ENCODE results near the gene TNIK. TPM values are rescaled to one million over a fixed set of nuclear protein-coding genes. Genes with fewer than 3 reads are reported as not detected.

The TNIK gene
- total RNA-seq, 1 donor from 2014 or later, result 9.3 TPM

DNA sequence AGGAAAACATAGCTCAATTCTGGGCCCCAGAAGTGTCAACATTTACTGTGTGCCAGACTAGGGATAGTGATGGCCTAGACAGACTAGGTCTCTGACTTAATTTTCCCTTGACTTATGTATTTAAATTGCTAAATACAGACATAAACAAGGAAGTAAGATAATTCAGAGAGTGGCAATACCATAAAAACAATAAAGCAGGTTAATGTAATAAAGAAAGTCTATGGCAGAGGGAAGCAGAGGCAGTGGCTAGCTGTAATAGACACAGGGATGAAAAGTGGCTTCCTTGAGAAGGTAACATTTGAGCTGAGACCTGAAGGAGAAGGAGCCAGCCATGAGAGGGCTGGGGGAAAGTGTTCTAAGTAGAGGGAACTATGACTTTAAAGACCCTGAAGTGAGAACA lies 95.7 kb downstream of the TNIK start:
- no peak for DNase-seq (ENCODE audit: low spot score in 2 of 2, unreplicated experiment in 2 of 2)
- TF ChIP-seq, protein P1, sequence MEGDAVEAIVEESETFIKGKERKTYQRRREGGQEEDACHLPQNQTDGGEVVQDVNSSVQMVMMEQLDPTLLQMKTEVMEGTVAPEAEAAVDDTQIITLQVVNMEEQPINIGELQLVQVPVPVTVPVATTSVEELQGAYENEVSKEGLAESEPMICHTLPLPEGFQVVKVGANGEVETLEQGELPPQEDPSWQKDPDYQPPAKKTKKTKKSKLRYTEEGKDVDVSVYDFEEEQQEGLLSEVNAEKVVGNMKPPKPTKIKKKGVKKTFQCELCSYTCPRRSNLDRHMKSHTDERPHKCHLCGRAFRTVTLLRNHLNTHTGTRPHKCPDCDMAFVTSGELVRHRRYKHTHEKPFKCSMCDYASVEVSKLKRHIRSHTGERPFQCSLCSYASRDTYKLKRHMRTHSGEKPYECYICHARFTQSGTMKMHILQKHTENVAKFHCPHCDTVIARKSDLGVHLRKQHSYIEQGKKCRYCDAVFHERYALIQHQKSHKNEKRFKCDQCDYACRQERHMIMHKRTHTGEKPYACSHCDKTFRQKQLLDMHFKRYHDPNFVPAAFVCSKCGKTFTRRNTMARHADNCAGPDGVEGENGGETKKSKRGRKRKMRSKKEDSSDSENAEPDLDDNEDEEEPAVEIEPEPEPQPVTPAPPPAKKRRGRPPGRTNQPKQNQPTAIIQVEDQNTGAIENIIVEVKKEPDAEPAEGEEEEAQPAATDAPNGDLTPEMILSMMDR (IDR thresholded peaks at IDR 0.05; ENCODE audit: unreplicated experiment), result no peak
- peaks cover 24% of the 10 kb centered on the region for H3K4me1 Mint-ChIP-seq
- no peaks in the 10 kb centered on the region for H3K9me3 Mint-ChIP-seq
- no peak overlapping the region for H3K27ac Mint-ChIP-seq
- no peak overlapping the region for H3K4me3 Mint-ChIP-seq
- H3K36me3 Mint-ChIP-seq, result no peaks in the 10 kb centered on the region
- H3K27me3 Mint-ChIP-seq (ENCODE audit: low read depth), result no peaks in the 10 kb centered on the region

DNA sequence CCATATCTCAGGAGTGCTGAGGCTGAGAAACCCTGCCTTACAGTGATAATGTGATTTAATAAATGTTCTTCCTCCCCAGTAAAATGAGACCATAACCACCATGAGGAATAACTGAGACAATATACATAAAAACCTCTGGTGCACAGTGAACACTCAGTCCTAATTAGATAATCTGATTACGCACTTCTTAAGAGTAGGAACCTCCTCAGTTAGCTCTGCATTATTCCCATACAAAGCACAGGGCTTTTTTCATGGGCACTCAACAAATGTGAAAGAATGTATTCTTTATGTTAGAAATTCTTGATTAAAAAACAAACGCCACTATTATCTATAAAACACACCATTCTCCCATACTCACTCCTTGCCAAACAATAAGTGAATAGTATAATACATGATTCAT lies 97.0 kb downstream of the TNIK start:
- DNase-seq (ENCODE audit: low spot score in 2 of 2, unreplicated experiment in 2 of 2), result no peak
- H3K4me3 Mint-ChIP-seq, result no peak overlapping the region
- TF ChIP-seq, protein P1 (IDR thresholded peaks at IDR 0.05; ENCODE audit: unreplicated experiment), result no peak
- no peaks in the 10 kb centered on the region for H3K36me3 Mint-ChIP-seq
- no peak overlapping the region for H3K27ac Mint-ChIP-seq
- H3K9me3 Mint-ChIP-seq, result no peaks in the 10 kb centered on the region
- H3K27me3 Mint-ChIP-seq (ENCODE audit: low read depth), result no peaks in the 10 kb centered on the region
- H3K4me1 Mint-ChIP-seq, result peaks cover 24% of the 10 kb centered on the region

DNA sequence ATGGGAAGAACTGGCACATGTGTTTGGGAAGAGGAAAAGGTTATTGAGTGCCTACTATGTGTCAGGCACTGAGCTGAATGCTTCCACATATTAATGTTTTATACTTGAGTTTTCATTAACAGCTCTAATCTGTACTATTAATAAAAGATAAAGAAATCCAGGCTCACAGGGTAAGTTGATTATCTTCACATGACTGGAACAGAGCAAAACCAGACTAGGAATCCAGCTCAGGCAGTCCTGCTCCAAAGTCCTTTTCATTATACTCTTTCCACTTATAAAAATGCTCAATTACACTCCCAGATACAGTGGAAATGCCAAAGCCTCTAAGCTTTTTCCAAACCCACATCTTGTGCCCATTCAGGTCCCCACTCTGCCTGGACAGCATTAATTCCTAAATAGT lies 97.6 kb downstream of the TNIK start:
- H3K36me3 Mint-ChIP-seq, result no peaks in the 10 kb centered on the region
- DNase-seq (ENCODE audit: low spot score in 2 of 2, unreplicated experiment in 2 of 2), result no peak
- H3K27ac Mint-ChIP-seq, result peak overlapping the region; percentile 23
- TF ChIP-seq, protein P1 (IDR thresholded peaks at IDR 0.05; ENCODE audit: unreplicated experiment), result no peak
- no peaks in the 10 kb centered on the region for H3K27me3 Mint-ChIP-seq (ENCODE audit: low read depth)
- no peak overlapping the region for H3K4me3 Mint-ChIP-seq
- H3K9me3 Mint-ChIP-seq, result no peaks in the 10 kb centered on the region
- H3K4me1 Mint-ChIP-seq, result peaks cover 24% of the 10 kb centered on the region

DNA sequence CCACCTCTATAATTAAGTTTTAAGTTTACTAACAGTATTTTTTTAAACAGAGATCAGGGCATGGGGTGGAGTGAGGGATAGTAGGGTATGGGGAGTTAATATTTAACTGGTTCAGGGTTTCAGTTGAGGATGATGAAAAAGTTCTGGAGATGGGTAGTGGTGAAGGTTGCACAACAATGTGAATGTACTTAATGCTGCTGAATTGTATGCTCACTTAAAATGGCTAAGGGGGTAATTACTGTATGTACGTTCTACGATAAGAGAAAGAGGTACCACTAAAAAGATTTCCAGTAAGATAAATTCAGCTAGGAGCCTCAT lies 101.4 kb downstream of the TNIK start:
- Mint-ChIP-seq H3K9me3 (no peaks in the 10 kb centered on the region), H3K36me3 (no peaks in the 10 kb centered on the region), H3K27me3 (ENCODE audit: low read depth) (no peaks in the 10 kb centered on the region), H3K4me1 (peaks cover 27% of the 10 kb centered on the region), H3K27ac (no peak overlapping the region), H3K4me3 (no peak overlapping the region)
- TF ChIP-seq, protein P1 (IDR thresholded peaks at IDR 0.05; ENCODE audit: unreplicated experiment), result no peak
- no peak for DNase-seq (ENCODE audit: low spot score in 2 of 2, unreplicated experiment in 2 of 2)

DNA sequence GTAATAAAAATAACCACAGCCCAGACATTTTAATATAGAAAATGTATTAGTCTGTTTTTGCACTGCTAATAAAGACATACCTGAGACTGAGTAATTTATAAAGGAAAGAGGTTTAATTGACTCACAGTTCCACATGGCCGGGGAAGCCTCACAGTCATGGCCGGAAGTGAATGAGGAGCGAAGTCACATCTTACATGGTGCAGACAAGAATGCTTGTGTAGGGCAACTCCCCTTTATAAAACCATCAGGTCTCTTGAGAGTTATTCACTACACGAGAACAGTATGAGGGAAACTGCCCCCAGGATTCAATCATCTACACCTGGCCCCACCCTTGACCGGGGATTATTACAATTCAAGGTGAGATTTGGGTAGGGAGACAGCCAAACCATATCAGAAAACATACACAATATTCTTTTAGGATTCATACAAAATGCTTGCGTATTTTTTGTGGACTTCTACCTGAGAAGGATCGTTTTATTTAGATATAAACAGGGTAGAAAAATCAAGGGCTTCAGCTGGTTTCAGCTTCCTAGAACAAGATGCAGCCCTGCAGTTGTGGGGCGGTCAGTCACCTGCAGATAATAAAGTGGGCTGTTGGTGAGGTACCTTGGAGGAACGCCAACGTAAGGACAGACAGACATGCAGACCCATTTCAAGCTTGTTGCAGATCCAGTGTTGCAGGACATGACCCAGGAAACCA lies 101.9 kb downstream of the TNIK start:
- H3K27me3 Mint-ChIP-seq (ENCODE audit: low read depth), result no peaks in the 10 kb centered on the region
- H3K9me3 Mint-ChIP-seq, result no peaks in the 10 kb centered on the region
- peaks cover 22% of the 10 kb centered on the region for H3K4me1 Mint-ChIP-seq
- TF ChIP-seq, protein P1 (IDR thresholded peaks at IDR 0.05; ENCODE audit: unreplicated experiment), result no peak
- H3K27ac Mint-ChIP-seq, result no peak overlapping the region
- no peaks in the 10 kb centered on the region for H3K36me3 Mint-ChIP-seq
- DNase-seq (ENCODE audit: low spot score in 2 of 2, unreplicated experiment in 2 of 2), result no peak
- H3K4me3 Mint-ChIP-seq, result no peak overlapping the region

DNA sequence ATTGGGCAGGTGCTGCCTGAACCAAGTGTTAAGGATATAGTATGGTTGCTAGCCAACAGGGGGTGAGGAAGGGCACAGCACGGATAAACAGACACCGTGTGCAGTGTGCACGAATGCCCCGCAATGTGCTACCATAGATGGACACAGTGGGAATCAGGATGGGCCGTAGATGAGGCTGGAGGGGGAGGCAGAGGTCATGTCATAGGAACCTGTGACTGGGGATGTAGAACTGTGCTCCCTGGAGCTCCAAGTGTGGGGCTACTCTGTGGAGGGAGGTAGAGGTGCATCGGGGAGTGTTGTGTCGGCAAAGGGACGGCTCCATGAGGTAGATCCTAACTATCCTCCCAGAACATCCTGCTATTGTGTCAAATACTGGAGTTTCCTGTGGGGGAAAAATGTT lies 102.5 kb downstream of the TNIK start:
- no peak for DNase-seq (ENCODE audit: low spot score in 2 of 2, unreplicated experiment in 2 of 2)
- Mint-ChIP-seq H3K9me3 (no peaks in the 10 kb centered on the region), H3K36me3 (no peaks in the 10 kb centered on the region), H3K4me3 (no peak overlapping the region), H3K4me1 (peaks cover 16% of the 10 kb centered on the region), H3K27me3 (ENCODE audit: low read depth) (no peaks in the 10 kb centered on the region), H3K27ac (no peak overlapping the region)
- TF ChIP-seq, protein P1 (IDR thresholded peaks at IDR 0.05; ENCODE audit: unreplicated experiment), result no peak

Data from mesothelial cell of epicardium (in vitro differentiated cells).